GM23338 (cell line): ENCODE results near the gene PNPLA5. TPM values are rescaled to one million over a fixed set of nuclear protein-coding genes. Genes with fewer than 3 reads are reported as not detected.
A peak's percentile ranks its signal among the peaks of the same experiment; 100 is the strongest.

Experiments used
- ATAC-seq: fragments of 200-7000 bp; cut with Tn5 transposase; 3 replicates; pipeline ENCODE4 v1.9.1; 2020
- DNase-seq: peaks from one replicate; pipeline ENCODE4 v3.0.0-alpha.2; 2015; ENCODE audit warnings: low spot score
- H2AFZ ChIP-seq: fragments of 200-600 bp; sonication (generic); 2 replicates; pipeline ENCODE4 v1.8.0; 2016; ENCODE audit warnings: antibody characterized with exemption, mild to moderate bottlenecking, moderate library complexity
- H3F3A ChIP-seq: fragments of 200-600 bp; sonication (generic); replicated peaks from 2 replicates; pipeline ENCODE4 v1.8.0; 2017; ENCODE audit warnings: antibody characterized with exemption, mixed run types, low read depth
- H3K27ac ChIP-seq: fragments of 200-600 bp; sonication (generic); 2 replicates; pipeline ENCODE4 v1.6.1; 2016; ENCODE audit warnings: low read depth
- H3K27me3 ChIP-seq: fragments of 200-600 bp; sonication (generic); 2 replicates; pipeline ENCODE4 v1.8.0; 2016; ENCODE audit warnings: mild to moderate bottlenecking, mixed run types, moderate library complexity; ENCODE audit not compliant: insufficient read depth
- H3K36me3 ChIP-seq: fragments of 200-600 bp; sonication (generic); 2 replicates; pipeline ENCODE4 v1.8.0; 2016; ENCODE audit warnings: mild to moderate bottlenecking; ENCODE audit not compliant: insufficient read depth
- H3K4me1 ChIP-seq: fragments of 200-600 bp; sonication (generic); 2 replicates; pipeline ENCODE4 v1.8.0; 2016; ENCODE audit warnings: mild to moderate bottlenecking, moderate library complexity; ENCODE audit not compliant: insufficient read depth
- H3K4me2 ChIP-seq: fragments of 200-600 bp; sonication (generic); 2 replicates; pipeline ENCODE4 v1.7.1; 2017; ENCODE audit warnings: mixed run types
- H3K4me3 ChIP-seq: fragments of 200-600 bp; sonication (generic); 2 replicates; pipeline ENCODE4 v1.6.1; 2016; ENCODE audit warnings: mixed run types
- H3K79me2 ChIP-seq: fragments of 200-600 bp; sonication (generic); replicated peaks from 2 replicates; pipeline ENCODE4 v1.8.0; 2017; ENCODE audit warnings: mild to moderate bottlenecking; ENCODE audit not compliant: insufficient read depth
- H3K9me2 ChIP-seq: fragments of 200-600 bp; sonication (generic); 2 replicates; pipeline ENCODE4 v1.8.0; 2017; ENCODE audit not compliant: insufficient read depth
- H4K20me1 ChIP-seq: fragments of 200-600 bp; sonication (generic); replicated peaks from 2 replicates; pipeline ENCODE4 v1.8.0; 2017; ENCODE audit warnings: mild to moderate bottlenecking; ENCODE audit not compliant: insufficient read depth
- H3K27ac Mint-ChIP-seq: 2 replicates; pipeline ENCODE4 v1.8.0; 2020; ENCODE audit warnings: inconsistent platforms, mild to moderate bottlenecking, moderate library complexity, mixed read lengths
- H3K27me3 Mint-ChIP-seq: 3 replicates; pipeline ENCODE4 v1.8.0; 2022; ENCODE audit warnings: low read depth, mild to moderate bottlenecking, moderate library complexity, mixed read lengths, inconsistent platforms; ENCODE audit not compliant: insufficient read depth, poor library complexity
- H3K36me3 Mint-ChIP-seq: 3 replicates; pipeline ENCODE4 v1.8.0; 2021; ENCODE audit warnings: low read depth, mild to moderate bottlenecking, inconsistent platforms, moderate library complexity, mixed read lengths
- H3K4me1 Mint-ChIP-seq: 3 replicates; pipeline ENCODE4 v1.8.0; 2020; ENCODE audit warnings: mild to moderate bottlenecking, inconsistent platforms, mixed read lengths
- H3K4me3 Mint-ChIP-seq: 3 replicates; pipeline ENCODE4 v1.8.0; 2021; ENCODE audit warnings: moderate library complexity, mild to moderate bottlenecking, inconsistent platforms, mixed read lengths
- H3K9me3 Mint-ChIP-seq: 3 replicates; pipeline ENCODE4 v1.8.0; 2020; ENCODE audit warnings: moderate library complexity, mild to moderate bottlenecking, inconsistent platforms, mixed read lengths
- CREB1 ChIP-seq: fragments of 250-450 bp; sonication (Bioruptor Pico); IDR thresholded peaks from 2 replicates; pipeline ENCODE4 v1.5.0; 2020; ENCODE audit warnings: low read depth, mild to moderate bottlenecking, moderate library complexity
- EZH2 ChIP-seq: fragments of 200-600 bp; sonication (generic); IDR thresholded peaks from one replicate; pipeline ENCODE4 v1.8.0; 2017; ENCODE audit warnings: antibody characterized with exemption, mild to moderate bottlenecking, low read depth; ENCODE audit not compliant: unreplicated experiment
- EZH2phosphoT487 ChIP-seq: fragments of 200-600 bp; sonication (generic); IDR thresholded peaks from one replicate; pipeline ENCODE4 v1.8.1; 2018; ENCODE audit warnings: antibody characterized with exemption; ENCODE audit not compliant: unreplicated experiment
- JUNB ChIP-seq: IDR thresholded peaks from one replicate; pipeline ENCODE4 v1.6.1; 2016; ENCODE audit warnings: antibody characterized with exemption; ENCODE audit not compliant: unreplicated experiment
- NANOG ChIP-seq: IDR thresholded peaks from 2 replicates; pipeline ENCODE4 v1.6.1; 2016; ENCODE audit warnings: antibody characterized with exemption, borderline replicate concordance
- POLR2AphosphoS5 ChIP-seq: IDR thresholded peaks from 2 replicates; pipeline ENCODE4 v1.6.1; 2016; ENCODE audit warnings: antibody characterized with exemption, low read depth
- STAT1 ChIP-seq: IDR thresholded peaks from one replicate; pipeline ENCODE4 v1.6.1; 2016; ENCODE audit warnings: antibody characterized with exemption; ENCODE audit not compliant: unreplicated experiment
- ZNF114 ChIP-seq: fragments of 250-450 bp; sonication (Bioruptor Pico); IDR thresholded peaks from 2 replicates; pipeline ENCODE4 v1.5.0; 2020; ENCODE audit warnings: mild to moderate bottlenecking, moderate library complexity
- ZNF331 ChIP-seq: fragments of 250-450 bp; sonication (Bioruptor Pico); IDR thresholded peaks from 2 replicates; pipeline ENCODE4 v1.5.0; 2020; ENCODE audit warnings: low read depth, mild to moderate bottlenecking, moderate library complexity
- ZNF462 ChIP-seq: fragments of 250-450 bp; sonication (Bioruptor Pico); IDR thresholded peaks from 2 replicates; pipeline ENCODE4 v1.5.0; 2020; ENCODE audit warnings: mild to moderate bottlenecking, moderate library complexity
- polyA plus RNA-seq: library from polyadenylated mRNA; unstranded; fragments of >200 nt; fragmentation: Nextera tagmentation; extraction: Ambion mirVana; gene quantifications from 2 replicates; pipeline ENCODE4 v1.2.1, GENCODE V29; 2016
- total RNA-seq: library from RNA; depleted of rRNA; stranded (reverse); fragments of >200 nt; shearing (Covaris generic); gene quantifications from 2 replicates; pipeline ENCODE4 v1.2.3, GENCODE V29; 2014
- TF ChIP-seq, protein P1 (sequence below): IDR thresholded peaks from one replicate; pipeline ENCODE4 v1.6.1; 2018; ENCODE audit warnings: antibody characterized with exemption; ENCODE audit not compliant: unreplicated experiment
- TF ChIP-seq, protein P2 (sequence below), 2 experiments: fragments of 200-600 bp in 1 of 2; sonication (generic) in 1 of 2; conservative IDR thresholded peaks; 2 replicates each; pipeline versions ENCODE4 v1.5.1 to v1.6.1; 2016 to 2017; ENCODE audit warnings: antibody characterized with exemption in 2 of 2, low read depth in 2 of 2, mild to moderate bottlenecking in 2 of 2, moderate library complexity in 1 of 2
- TF ChIP-seq, protein P3 (sequence below): IDR thresholded peaks from 2 replicates; pipeline ENCODE4 v1.6.1; 2016; ENCODE audit warnings: antibody characterized with exemption

The PNPLA5 gene
- total and polyA plus RNA-seq, 2 experiments from 2014 or later, result 2.3 to 6.8 TPM

- H3K36me3 ChIP-seq, result peaks cover 8% of the 10 kb centered on the region; the same call in 1 of the 2 replicates
- peak overlapping the region; percentile 82 for H3K27ac Mint-ChIP-seq
- peak overlapping the region; percentile 76 for H2AFZ ChIP-seq
- peak overlapping the region; percentile 79 for H3K4me3 Mint-ChIP-seq
- TF ChIP-seq, protein P1, sequence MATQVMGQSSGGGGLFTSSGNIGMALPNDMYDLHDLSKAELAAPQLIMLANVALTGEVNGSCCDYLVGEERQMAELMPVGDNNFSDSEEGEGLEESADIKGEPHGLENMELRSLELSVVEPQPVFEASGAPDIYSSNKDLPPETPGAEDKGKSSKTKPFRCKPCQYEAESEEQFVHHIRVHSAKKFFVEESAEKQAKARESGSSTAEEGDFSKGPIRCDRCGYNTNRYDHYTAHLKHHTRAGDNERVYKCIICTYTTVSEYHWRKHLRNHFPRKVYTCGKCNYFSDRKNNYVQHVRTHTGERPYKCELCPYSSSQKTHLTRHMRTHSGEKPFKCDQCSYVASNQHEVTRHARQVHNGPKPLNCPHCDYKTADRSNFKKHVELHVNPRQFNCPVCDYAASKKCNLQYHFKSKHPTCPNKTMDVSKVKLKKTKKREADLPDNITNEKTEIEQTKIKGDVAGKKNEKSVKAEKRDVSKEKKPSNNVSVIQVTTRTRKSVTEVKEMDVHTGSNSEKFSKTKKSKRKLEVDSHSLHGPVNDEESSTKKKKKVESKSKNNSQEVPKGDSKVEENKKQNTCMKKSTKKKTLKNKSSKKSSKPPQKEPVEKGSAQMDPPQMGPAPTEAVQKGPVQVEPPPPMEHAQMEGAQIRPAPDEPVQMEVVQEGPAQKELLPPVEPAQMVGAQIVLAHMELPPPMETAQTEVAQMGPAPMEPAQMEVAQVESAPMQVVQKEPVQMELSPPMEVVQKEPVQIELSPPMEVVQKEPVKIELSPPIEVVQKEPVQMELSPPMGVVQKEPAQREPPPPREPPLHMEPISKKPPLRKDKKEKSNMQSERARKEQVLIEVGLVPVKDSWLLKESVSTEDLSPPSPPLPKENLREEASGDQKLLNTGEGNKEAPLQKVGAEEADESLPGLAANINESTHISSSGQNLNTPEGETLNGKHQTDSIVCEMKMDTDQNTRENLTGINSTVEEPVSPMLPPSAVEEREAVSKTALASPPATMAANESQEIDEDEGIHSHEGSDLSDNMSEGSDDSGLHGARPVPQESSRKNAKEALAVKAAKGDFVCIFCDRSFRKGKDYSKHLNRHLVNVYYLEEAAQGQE, result no peak
- TF ChIP-seq CREB1 (CRISPR knock-in tag) (no peak), NANOG (no peak), STAT1 (no peak), ZNF114 (CRISPR knock-in tag) (no peak), ZNF462 (CRISPR knock-in tag) (no peak), ZNF331 (CRISPR knock-in tag) (no peak), EZH2phosphoT487 (no peak), JUNB (no peak), POLR2AphosphoS5 (no peak), EZH2 (no peak)
- TF ChIP-seq, protein P2, sequence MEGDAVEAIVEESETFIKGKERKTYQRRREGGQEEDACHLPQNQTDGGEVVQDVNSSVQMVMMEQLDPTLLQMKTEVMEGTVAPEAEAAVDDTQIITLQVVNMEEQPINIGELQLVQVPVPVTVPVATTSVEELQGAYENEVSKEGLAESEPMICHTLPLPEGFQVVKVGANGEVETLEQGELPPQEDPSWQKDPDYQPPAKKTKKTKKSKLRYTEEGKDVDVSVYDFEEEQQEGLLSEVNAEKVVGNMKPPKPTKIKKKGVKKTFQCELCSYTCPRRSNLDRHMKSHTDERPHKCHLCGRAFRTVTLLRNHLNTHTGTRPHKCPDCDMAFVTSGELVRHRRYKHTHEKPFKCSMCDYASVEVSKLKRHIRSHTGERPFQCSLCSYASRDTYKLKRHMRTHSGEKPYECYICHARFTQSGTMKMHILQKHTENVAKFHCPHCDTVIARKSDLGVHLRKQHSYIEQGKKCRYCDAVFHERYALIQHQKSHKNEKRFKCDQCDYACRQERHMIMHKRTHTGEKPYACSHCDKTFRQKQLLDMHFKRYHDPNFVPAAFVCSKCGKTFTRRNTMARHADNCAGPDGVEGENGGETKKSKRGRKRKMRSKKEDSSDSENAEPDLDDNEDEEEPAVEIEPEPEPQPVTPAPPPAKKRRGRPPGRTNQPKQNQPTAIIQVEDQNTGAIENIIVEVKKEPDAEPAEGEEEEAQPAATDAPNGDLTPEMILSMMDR (conservative IDR thresholded peaks at IDR 0.05; ENCODE audit: low read depth in 2 of 2), result no peak
- TF ChIP-seq, protein P3, sequence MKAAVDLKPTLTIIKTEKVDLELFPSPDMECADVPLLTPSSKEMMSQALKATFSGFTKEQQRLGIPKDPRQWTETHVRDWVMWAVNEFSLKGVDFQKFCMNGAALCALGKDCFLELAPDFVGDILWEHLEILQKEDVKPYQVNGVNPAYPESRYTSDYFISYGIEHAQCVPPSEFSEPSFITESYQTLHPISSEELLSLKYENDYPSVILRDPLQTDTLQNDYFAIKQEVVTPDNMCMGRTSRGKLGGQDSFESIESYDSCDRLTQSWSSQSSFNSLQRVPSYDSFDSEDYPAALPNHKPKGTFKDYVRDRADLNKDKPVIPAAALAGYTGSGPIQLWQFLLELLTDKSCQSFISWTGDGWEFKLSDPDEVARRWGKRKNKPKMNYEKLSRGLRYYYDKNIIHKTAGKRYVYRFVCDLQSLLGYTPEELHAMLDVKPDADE, result no peak
- peak overlapping the region; percentile 86 for H3K27ac ChIP-seq
- H3K27me3 Mint-ChIP-seq, result peaks cover 12% of the 10 kb centered on the region
- H3K4me3 ChIP-seq, result peak overlapping the region; percentile 64
- peaks cover 20% of the 10 kb centered on the region for H3K4me1 ChIP-seq
- peak; percentile 6 for ATAC-seq
- no peaks in the 10 kb centered on the region; the same call in 1 of the 2 replicates for H4K20me1 ChIP-seq
- no peaks in the 10 kb centered on the region for H3K9me3 Mint-ChIP-seq
- no peaks in the 10 kb centered on the region for H3K9me2 ChIP-seq
- H3K36me3 Mint-ChIP-seq, result peaks cover 11% of the 10 kb centered on the region
- H3F3A ChIP-seq, result no peaks in the 10 kb centered on the region
- peaks cover 24% of the 10 kb centered on the region for H3K4me1 Mint-ChIP-seq
- no peaks in the 10 kb centered on the region for H3K27me3 ChIP-seq
- DNase-seq, result no peak
- H3K4me2 ChIP-seq, result peak overlapping the region; percentile 77
- peaks cover 28% of the 10 kb centered on the region for H3K79me2 ChIP-seq
These were observed 31.4 kb upstream of the PNPLA5 start for GRCh38 chr22:43923191-43923590.
